Gastrocnemius medialis (tissue), 4 donors: ENCODE data around the gene NOP14. TPM values are rescaled to one million over a fixed set of nuclear protein-coding genes. Genes with fewer than 3 reads are reported as not detected.
"Not testable (repeated sequence)": the region's sequence is repeated elsewhere in the genome, so short reads cannot be mapped to it uniquely, and the experiment has no call there.

ENCODE experiments used
- ATAC-seq, 2 donors: fragments of 150-250 bp; one replicate each; pipeline ENCODE4 v1.9.1; 2016
- DNase-seq, 2 donors: peaks; one replicate each; pipeline ENCODE4 v3.0.0-alpha.2; 2019
- H3K27ac ChIP-seq, 4 donors: fragments of 200-600 bp; sonication (generic); 1 replicate in 1 of 4; 2 replicates in 3 of 4; pipeline ENCODE4 v1.5.1; 2016 to 2018; ENCODE audit warnings: mild to moderate bottlenecking in 2 of 4, moderate library complexity in 1 of 4
- H3K27me3 ChIP-seq, 3 donors: fragments of 200-600 bp; sonication (generic) in 2 of 3; 1 replicate in 1 of 3; 2 replicates in 2 of 3; pipeline versions ENCODE4 v1.5.1 to v1.6.0; 2016 to 2019; ENCODE audit warnings: mild to moderate bottlenecking in 1 of 3, moderate library complexity in 1 of 3
- H3K36me3 ChIP-seq, 2 donors: fragments of 200-600 bp; sonication (generic) in 1 of 2; one replicate each; pipeline ENCODE4 v1.5.1; 2017 to 2018
- H3K4me1 ChIP-seq, 2 donors: fragments of 200-600 bp; sonication (generic) in 1 of 2; one replicate each; pipeline ENCODE4 v1.5.1; 2016 to 2017; ENCODE audit warnings: mild to moderate bottlenecking in 2 of 2
- H3K4me3 ChIP-seq, 4 donors: fragments of 200-600 bp; sonication (generic) in 3 of 4; 1 replicate in 1 of 4; 2 replicates in 3 of 4; pipeline ENCODE4 v1.5.1; 2016 to 2019; ENCODE audit warnings: mild to moderate bottlenecking in 2 of 4
- H3K9me3 ChIP-seq, 3 donors: fragments of 200-600 bp; sonication (generic) in 2 of 3; 1 replicate in 1 of 3; 2 replicates in 2 of 3; pipeline ENCODE4 v1.5.1; 2016 to 2019
- CTCF ChIP-seq, 5 experiments: fragments of 450-650 bp in 3 of 5; fragments of 200-600 bp in 2 of 5; sonication (generic) in 2 of 5; IDR thresholded peaks in 4 of 5; conservative IDR thresholded peaks in 1 of 5; 1 replicate in 4 of 5; 2 replicates in 1 of 5; pipeline ENCODE4 v1.5.1; 2016 to 2019; ENCODE audit warnings: antibody characterized with exemption in 5 of 5, mild to moderate bottlenecking in 3 of 5, moderate library complexity in 3 of 5
- POLR2A ChIP-seq, 2 donors: fragments of 450-650 bp; IDR thresholded peaks; one replicate each; pipeline ENCODE4 v1.6.1; 2017; ENCODE audit warnings: antibody characterized with exemption in 2 of 2, mild to moderate bottlenecking in 2 of 2, moderate library complexity in 2 of 2
- in situ Hi-C, 4 donors: fragments of 200-750 bp; cut with MboI; loops; one replicate each; pipeline versions ENCODE4 v1.15.0 to v1.8.0; 2017; ENCODE audit warnings: low sequenced_read_pairs in 4 of 4
- intact Hi-C: fragments of 100-400 bp; cut with DNase I; formaldehyde crosslinking; loops from one replicate; pipeline ENCODE4 v1.15.1; 2023; ENCODE audit warnings: low total_unique reads
- total RNA-seq, 4 donors: library from RNA; depleted of rRNA; stranded (reverse); fragments of >200 nt; gene quantifications; one replicate each; pipeline versions ENCODE4 v1.1.0 to v1.2.3, GENCODE V29; 2016

The NOP14 gene
- total RNA-seq, 4 donors from 2014 or later = 16.6 to 46.2 (median 36.2) TPM

GRCh38 chr4:2924286-2924685 is 38.9 kb downstream of the NOP14 start:
- intact Hi-C loops = no loop called here
- Histone ChIP-seq H3K36me3 (peaks cover 0 to 61% of the 10 kb centered on the region in 2 donors), H3K27ac (no peak overlapping the region), H3K27me3 (no peaks in the 10 kb centered on the region), H3K4me3 (no peak overlapping the region), H3K9me3 (no peaks in the 10 kb centered on the region), H3K4me1 (no peaks in the 10 kb centered on the region)
- peak in 1 of 2 donors; percentile 6 for DNase-seq
- in situ Hi-C loops = no loop called here
- no peak for ATAC-seq
- TF ChIP-seq CTCF (IDR thresholded peaks at IDR 0.05 in 4 of 5, conservative IDR thresholded peaks at IDR 0.05 in 1 of 5) (no peak), POLR2A (IDR thresholded peaks at IDR 0.05) (no peak)

GRCh38 chr4:2923668-2924173 is 39.5 kb downstream of the NOP14 start:
- intact Hi-C loops (no loop called here), in situ Hi-C loops (no loop called here)
- Histone ChIP-seq H3K27me3 (no peaks in the 10 kb centered on the region), H3K36me3 (peaks cover 0 to 55% of the 10 kb centered on the region in 2 donors), H3K9me3 (no peaks in the 10 kb centered on the region), H3K4me1 (no peaks in the 10 kb centered on the region), H3K4me3 (no peak overlapping the region), H3K27ac (no peak overlapping the region)
- no peak for TF ChIP-seq CTCF (IDR thresholded peaks at IDR 0.05 in 4 of 5, conservative IDR thresholded peaks at IDR 0.05 in 1 of 5)
- no peak for ATAC-seq
- DNase-seq = peak in 1 of 2 donors; percentile 6

- in situ Hi-C loops = no loop called here
- H3K36me3 ChIP-seq = peaks cover 0 to 49% of the 10 kb centered on the region in 2 donors
- intact Hi-C loops = no loop called here
- peak in 1 of 2 donors; percentile 7 for DNase-seq
- no peaks in the 10 kb centered on the region for H3K4me1 ChIP-seq
- no peak for ATAC-seq
- no peak overlapping the region for H3K4me3 ChIP-seq
- H3K9me3 ChIP-seq = no peaks in the 10 kb centered on the region
- peak overlapping the region in 1 of 4 donors; percentile 22 for H3K27ac ChIP-seq
- TF ChIP-seq POLR2A (IDR thresholded peaks at IDR 0.05) (no peak), CTCF (IDR thresholded peaks at IDR 0.05 in 4 of 5, conservative IDR thresholded peaks at IDR 0.05 in 1 of 5) (no peak)
- no peaks in the 10 kb centered on the region for H3K27me3 ChIP-seq
Observed at GRCh38 chr4:2923141-2923551, 40.1 kb downstream of the NOP14 start.

- ATAC-seq, H3K9me3 ChIP-seq, intact Hi-C loops, in situ Hi-C loops, H3K4me3 ChIP-seq, H3K27me3 ChIP-seq, H3K4me1 ChIP-seq: not testable (repeated sequence)
- H3K36me3 ChIP-seq = peaks cover 0 to 48% of the 10 kb centered on the region in 2 donors
- peak overlapping the region in 1 of 4 donors; percentile 22 for H3K27ac ChIP-seq
- DNase-seq = peak in 1 of 2 donors; percentile 12
Observed at GRCh38 chr4:2922453-2923101, 40.6 kb downstream of the NOP14 start.

- intact Hi-C loops, DNase-seq, H3K27ac ChIP-seq, in situ Hi-C loops, H3K27me3 ChIP-seq, ATAC-seq, H3K4me3 ChIP-seq, H3K9me3 ChIP-seq, H3K4me1 ChIP-seq: not testable (repeated sequence)
- H3K36me3 ChIP-seq = peaks cover 0 to 46% of the 10 kb centered on the region in 2 donors
Observed at GRCh38 chr4:2918714-2919113, 44.5 kb downstream of the NOP14 start.

GRCh38 chr4:2918300-2918699 is 44.9 kb downstream of the NOP14 start:
- H3K4me3 ChIP-seq, intact Hi-C loops, H3K9me3 ChIP-seq, ATAC-seq, DNase-seq, H3K27ac ChIP-seq, H3K27me3 ChIP-seq, H3K4me1 ChIP-seq, in situ Hi-C loops: not testable (repeated sequence)
- peaks cover 0 to 46% of the 10 kb centered on the region in 2 donors for H3K36me3 ChIP-seq

GRCh38 chr4:2916696-2917095 is 46.5 kb downstream of the NOP14 start:
- ATAC-seq, DNase-seq, in situ Hi-C loops, H3K4me3 ChIP-seq, H3K9me3 ChIP-seq, H3K27ac ChIP-seq, intact Hi-C loops, H3K4me1 ChIP-seq, H3K27me3 ChIP-seq: not testable (repeated sequence)
- H3K36me3 ChIP-seq = peaks cover 0 to 60% of the 10 kb centered on the region in 2 donors
